Left colon (tissue), 2 donors: ENCODE measurements around the gene MSH3. TPM values are rescaled to one million over a fixed set of nuclear protein-coding genes. Genes with fewer than 3 reads are reported as not detected.
"Not testable (repeated sequence)": the region's sequence is repeated elsewhere in the genome, so short reads cannot be mapped to it uniquely, and the experiment has no call there.

Source experiments
- ATAC-seq: fragments of 200-7000 bp; cut with Tn5 transposase; one replicate; pipeline ENCODE4 v1.9.1; 2020; ENCODE audit warnings: mild to moderate bottlenecking, moderate library complexity
- DNase-seq, 2 donors: peaks; one replicate each; pipeline ENCODE4 v3.0.0-alpha.2; 2020
- intact Hi-C, 2 donors: fragments of 100-400 bp; cut with DNase I in 1 of 2; cut with micrococcal nuclease in 1 of 2; formaldehyde crosslinking; loops; one replicate each; pipeline versions ENCODE4 v1.11.2 to v1.14.0; 2022; cut with DNase I, micrococcal nuclease
- total RNA-seq, 2 donors: library from RNA; stranded (reverse); fragmentation: NEBNext Ultra II Directional; extraction: Animal tissue kit (Norgen Biotek cat#: 25700); gene quantifications; one replicate each; pipeline ENCODE4 v1.2.1, GENCODE V29; 2021
- donor health status: DM: no; HTN: no; CAD: no.
- donor health status: DM: yes; HTN: yes; CAD: no.

MSH3 gene
- total RNA-seq, 2 donors from 2014 or later: 16.2 to 18.6 TPM

- intact Hi-C loops: no loop called here
- DNase-seq: no peak
Observed at GRCh38 chr5:80810425-80810824, 156.0 kb downstream of the MSH3 start.

GRCh38 chr5:80816590-80816989 is 162.1 kb downstream of the MSH3 start:
- intact Hi-C loops: no loop called here
- no peak for DNase-seq
- no peak for ATAC-seq

More at GRCh38 chr5:80810425-80810824, 156.0 kb downstream of the MSH3 start:
- peak; percentile 79 for ATAC-seq

- intact Hi-C loops: no loop called here
- ATAC-seq (no peak), DNase-seq (no peak)
Observed at GRCh38 chr5:80820685-80821084, 166.2 kb downstream of the MSH3 start.

- intact Hi-C loops: no loop called here
- DNase-seq (no peak), ATAC-seq (no peak)
Observed at GRCh38 chr5:80822640-80823039, 168.2 kb downstream of the MSH3 start.

GRCh38 chr5:80824159-80824558 is 169.7 kb downstream of the MSH3 start:
- intact Hi-C loops, ATAC-seq: not testable (repeated sequence)

GRCh38 chr5:80825786-80826460 is 171.5 kb downstream of the MSH3 start:
- intact Hi-C loops: no loop called here
- DNase-seq (no peak), ATAC-seq (no peak)

More at GRCh38 chr5:80824159-80824558, 169.7 kb downstream of the MSH3 start:
- DNase-seq: not testable (repeated sequence)

- DNase-seq (no peak), ATAC-seq (no peak)
- intact Hi-C loops: no loop called here
Observed at GRCh38 chr5:80834710-80835109, 180.3 kb downstream of the MSH3 start.

GRCh38 chr5:80835128-80835527 is 180.7 kb downstream of the MSH3 start:
- no peak for DNase-seq
- no peak for ATAC-seq
- intact Hi-C loops: no loop called here

- ATAC-seq (no peak), DNase-seq (no peak)
- intact Hi-C loops: no loop called here
Observed at GRCh38 chr5:80837679-80838078, 183.2 kb downstream of the MSH3 start.

GRCh38 chr5:80841026-80841797 is 186.8 kb downstream of the MSH3 start:
- DNase-seq, intact Hi-C loops: not testable (repeated sequence)

GRCh38 chr5:80846422-80846821 is 192.0 kb downstream of the MSH3 start:
- ATAC-seq, intact Hi-C loops, DNase-seq: not testable (repeated sequence)

More at GRCh38 chr5:80841026-80841797, 186.8 kb downstream of the MSH3 start:
- not testable (repeated sequence) for ATAC-seq

GRCh38 chr5:80850168-80850567 is 195.7 kb downstream of the MSH3 start:
- ATAC-seq, DNase-seq, intact Hi-C loops: not testable (repeated sequence)

- ATAC-seq: no peak
- intact Hi-C loops: no loop called here
Observed at GRCh38 chr5:80852331-80853245, 198.1 kb downstream of the MSH3 start.

GRCh38 chr5:80853413-80853812 is 199.0 kb downstream of the MSH3 start:
- intact Hi-C loops: no loop called here

More at GRCh38 chr5:80852331-80853245, 198.1 kb downstream of the MSH3 start:
- no peak for DNase-seq

GRCh38 chr5:80854583-80854982 is 200.1 kb downstream of the MSH3 start:
- no peak for DNase-seq
- ATAC-seq: no peak
- intact Hi-C loops: no loop called here

More at GRCh38 chr5:80853413-80853812, 199.0 kb downstream of the MSH3 start:
- ATAC-seq: no peak
- no peak for DNase-seq

- DNase-seq (no peak), ATAC-seq (no peak)
- intact Hi-C loops: no loop called here
Observed at GRCh38 chr5:80860924-80861613, 206.6 kb downstream of the MSH3 start.

- DNase-seq (no peak), ATAC-seq (peak; percentile 25)
- intact Hi-C loops: no loop called here
Observed at GRCh38 chr5:80863708-80864107, 209.3 kb downstream of the MSH3 start.

GRCh38 chr5:80864109-80864508 is 209.7 kb downstream of the MSH3 start:
- DNase-seq: no peak
- peak; percentile 68 for ATAC-seq
- intact Hi-C loops: no loop called here
